Natural killer cell (primary cell): ENCODE results near the gene ATXN1. TPM values are rescaled to one million over a fixed set of nuclear protein-coding genes. Genes with fewer than 3 reads are reported as not detected.

Source experiments
- ATAC-seq, 3 donors: fragments of 150-1000 bp in 2 of 3; fragments of 200-7000 bp in 1 of 3; cut with Tn5 transposase; 1 replicate in 1 of 3; 2 replicates in 2 of 3; pipeline ENCODE4 v1.10.0; 2021; ENCODE audit warnings: mild to moderate bottlenecking in 2 of 3, moderate library complexity in 2 of 3
- DNase-seq, 2 donors: peaks; one replicate each; pipeline versions ENCODE4 v3.0.0 to v3.0.0-alpha.2; 2013 to 2021; ENCODE audit warnings: mixed read lengths in 1 of 2
- H3K27ac ChIP-seq: one replicate; pipeline ENCODE4 v1.5.1; 2013; ENCODE audit warnings: mild to moderate bottlenecking, low read length
- H3K27me3 ChIP-seq: one replicate; pipeline ENCODE4 v1.6.1; 2013; ENCODE audit warnings: low read length; ENCODE audit not compliant: control insufficient read depth, insufficient read depth
- H3K36me3 ChIP-seq: one replicate; pipeline ENCODE4 v1.6.1; 2013; ENCODE audit warnings: low read length; ENCODE audit not compliant: control insufficient read depth, insufficient read depth
- H3K4me1 ChIP-seq: one replicate; pipeline ENCODE4 v1.6.1; 2013; ENCODE audit warnings: low read length; ENCODE audit not compliant: control insufficient read depth, insufficient read depth
- H3K4me3 ChIP-seq: one replicate; pipeline ENCODE4 v1.5.1; 2013; ENCODE audit warnings: low read length
- H3K9me3 ChIP-seq: one replicate; pipeline ENCODE4 v1.6.1; 2013; ENCODE audit warnings: low read length; ENCODE audit not compliant: control insufficient read depth, insufficient read depth
- H3K27ac Mint-ChIP-seq, 2 donors: one replicate each; pipeline ENCODE4 v1.8.0; 2022; ENCODE audit warnings: mild to moderate bottlenecking in 2 of 2, mixed read lengths in 2 of 2, moderate library complexity in 1 of 2
- H3K27me3 Mint-ChIP-seq, 2 donors: one replicate each; pipeline ENCODE4 v1.8.0; 2022; ENCODE audit warnings: low read depth in 2 of 2, mixed read lengths in 2 of 2
- H3K36me3 Mint-ChIP-seq: one replicate; pipeline ENCODE4 v1.8.0; 2022; ENCODE audit warnings: mixed read lengths
- H3K4me1 Mint-ChIP-seq, 2 donors: one replicate each; pipeline ENCODE4 v1.8.0; 2022; ENCODE audit warnings: mixed read lengths in 2 of 2
- H3K4me3 Mint-ChIP-seq: one replicate; pipeline ENCODE4 v1.8.0; 2022; ENCODE audit warnings: mild to moderate bottlenecking, moderate library complexity, mixed read lengths
- H3K9me3 Mint-ChIP-seq, 2 donors: one replicate each; pipeline ENCODE4 v1.8.0; 2022; ENCODE audit warnings: mixed read lengths in 2 of 2
- CTCF ChIP-seq: fragments of 200-600 bp; IDR thresholded peaks from one replicate; pipeline ENCODE4 v1.8.0; 2022; ENCODE audit warnings: antibody characterized with exemption
- WGBS: methylation state at CpG from one replicate; pipeline ENCODE4 v1.1.7; 2013; ENCODE audit warnings: missing lambda C conversion rate; ENCODE audit not compliant: insufficient coverage; 5-methylcytosine and 5-hydroxymethylcytosine counted together
- intact Hi-C: fragments of 100-400 bp; cut with micrococcal nuclease; formaldehyde crosslinking; loops from one replicate; pipeline ENCODE4 v1.14.2; 2022
- total RNA-seq, 4 donors: library from RNA; stranded (reverse); fragments of 120-200 nt in 1 of 4; gene quantifications; one replicate each; pipeline versions ENCODE4 v1.2.3 to v1.2.4, GENCODE V29; 2013 to 2022

The ATXN1 gene
- total RNA-seq, 3 donors from 2014 or later (not counting 1 experiment from before 2014, with no cell fraction given): 90.4 to 120 (median 97.9) TPM

GRCh38 chr6:16279243-16279642 is 482.0 kb downstream of the ATXN1 start:
- no peak overlapping the region for H3K27ac Mint-ChIP-seq
- H3K9me3 Mint-ChIP-seq: no peaks in the 10 kb centered on the region
- WGBS: 86% methylated on average over 5 of the region's 5 CpGs
- H3K9me3 ChIP-seq: no peaks in the 10 kb centered on the region
- no peak for DNase-seq
- peaks cover 6% of the 10 kb centered on the region for H3K4me1 ChIP-seq
- H3K27me3 Mint-ChIP-seq: no peaks in the 10 kb centered on the region
- H3K27ac ChIP-seq: no peak overlapping the region
- no peak overlapping the region for H3K4me3 ChIP-seq
- no peak for TF ChIP-seq CTCF
- H3K36me3 Mint-ChIP-seq: no peaks in the 10 kb centered on the region
- no peak overlapping the region for H3K4me3 Mint-ChIP-seq
- intact Hi-C loops: no loop called here
- H3K4me1 Mint-ChIP-seq: peaks cover 11 to 12% of the 10 kb centered on the region in 2 donors
- ATAC-seq: no peak
- H3K36me3 ChIP-seq: no peaks in the 10 kb centered on the region
- H3K27me3 ChIP-seq: no peaks in the 10 kb centered on the region

GRCh38 chr6:16278750-16279149 is 482.5 kb downstream of the ATXN1 start:
- no peak for TF ChIP-seq CTCF
- DNase-seq (no peak), ATAC-seq (no peak)
- no peak overlapping the region for H3K4me3 ChIP-seq
- H3K36me3 ChIP-seq: no peaks in the 10 kb centered on the region
- 86% methylated on average over 9 of the region's 9 CpGs for WGBS
- intact Hi-C loops: no loop called here
- H3K27me3 ChIP-seq: no peaks in the 10 kb centered on the region
- no peak overlapping the region for H3K27ac Mint-ChIP-seq
- H3K4me1 Mint-ChIP-seq: peaks cover 6 to 7% of the 10 kb centered on the region in 2 donors
- H3K4me1 ChIP-seq: peaks cover under 1% of the 10 kb centered on the region
- no peak overlapping the region for H3K27ac ChIP-seq
- no peaks in the 10 kb centered on the region for H3K36me3 Mint-ChIP-seq
- no peak overlapping the region for H3K4me3 Mint-ChIP-seq
- H3K9me3 ChIP-seq: no peaks in the 10 kb centered on the region
- no peaks in the 10 kb centered on the region for H3K27me3 Mint-ChIP-seq
- no peaks in the 10 kb centered on the region for H3K9me3 Mint-ChIP-seq

GRCh38 chr6:16278048-16278724 is 483.1 kb downstream of the ATXN1 start:
- Histone ChIP-seq H3K4me3 (no peak overlapping the region), H3K4me1 (no peaks in the 10 kb centered on the region), H3K9me3 (no peaks in the 10 kb centered on the region), H3K27me3 (no peaks in the 10 kb centered on the region), H3K36me3 (no peaks in the 10 kb centered on the region), H3K27ac (no peak overlapping the region)
- no peak for ATAC-seq
- no peak overlapping the region for H3K4me3 Mint-ChIP-seq
- H3K27me3 Mint-ChIP-seq: no peaks in the 10 kb centered on the region
- TF ChIP-seq CTCF: no peak
- 85% methylated on average over 10 of the region's 10 CpGs for WGBS
- no peak overlapping the region for H3K27ac Mint-ChIP-seq
- intact Hi-C loops: no loop called here
- H3K9me3 Mint-ChIP-seq: no peaks in the 10 kb centered on the region
- H3K36me3 Mint-ChIP-seq: no peaks in the 10 kb centered on the region
- H3K4me1 Mint-ChIP-seq: peaks cover 4 to 5% of the 10 kb centered on the region in 2 donors
- no peak for DNase-seq
